NCI-H748 (cell line): Measurements from ENCODE around the gene STOX1.
"Not testable (repeated sequence)": the region's sequence is repeated elsewhere in the genome, so short reads cannot be mapped to it uniquely, and the experiment has no call there.

Source experiments
- DNase-seq: peaks from one replicate; lab custom pipeline; 2025; ENCODE audit not compliant: unreplicated experiment; lab: John Stamatoyannopoulos, UW

STOX1 gene

GRCh38 chr10:68826764-68827591 is at the start of gene STOX1:
TSS of gene STOX1 (plus strand) at chr10:68827531. CDS start at chr10:68827624, 93 bp downstream.
- peak; percentile 75 for DNase-seq

GRCh38 chr10:68781613-68782574 is 45.4 kb upstream of the STOX1 start:
- no peak for DNase-seq

- DNase-seq, result no peak
Measured at GRCh38 chr10:68784476-68784875, 42.9 kb upstream of the STOX1 start.

- DNase-seq, result no peak
Measured at GRCh38 chr10:68787813-68788212, 39.5 kb upstream of the STOX1 start.

- DNase-seq, result no peak
Measured at GRCh38 chr10:68790476-68790875, 36.9 kb upstream of the STOX1 start.

- DNase-seq, result no peak
Measured at GRCh38 chr10:68792115-68792514, 35.2 kb upstream of the STOX1 start.

GRCh38 chr10:68795886-68796532 is 31.3 kb upstream of the STOX1 start:
- no peak for DNase-seq

- DNase-seq, result no peak
Measured at GRCh38 chr10:68796605-68797004, 30.7 kb upstream of the STOX1 start.

- DNase-seq, result no peak
Measured at GRCh38 chr10:68800211-68800610, 27.1 kb upstream of the STOX1 start.

- no peak for DNase-seq
Measured at GRCh38 chr10:68804692-68805091, 22.6 kb upstream of the STOX1 start.

GRCh38 chr10:68810830-68811229 is 16.5 kb upstream of the STOX1 start:
- not testable (repeated sequence) for DNase-seq

- DNase-seq, result no peak
Measured at GRCh38 chr10:68811314-68812009, 15.9 kb upstream of the STOX1 start.

- no peak for DNase-seq
Measured at GRCh38 chr10:68812420-68812819, 14.9 kb upstream of the STOX1 start.

GRCh38 chr10:68813559-68813958 is 13.8 kb upstream of the STOX1 start:
- DNase-seq, result no peak

- DNase-seq, result no peak
Measured at GRCh38 chr10:68816796-68817412, 10.4 kb upstream of the STOX1 start.

GRCh38 chr10:68820359-68820758 is 7.0 kb upstream of the STOX1 start:
- not testable (repeated sequence) for DNase-seq

- not testable (repeated sequence) for DNase-seq
Measured at GRCh38 chr10:68822626-68823025, 4.7 kb upstream of the STOX1 start.

- DNase-seq, result not testable (repeated sequence)
Measured at GRCh38 chr10:68827592-68827959, 245 bp downstream of the STOX1 start.

GRCh38 chr10:68828083-68828601 is 811 bp downstream of the STOX1 start:
- DNase-seq, result peak; percentile 35

- DNase-seq, result peak; percentile 7
Measured at GRCh38 chr10:68828833-68829232, 1.5 kb downstream of the STOX1 start.
